ENCODE measurements around the gene HES3.
A peak's percentile ranks its signal among the peaks of the same experiment; 100 is the strongest.

The HES3 gene

GRCh38 chr1:6207075-6207885 lies 36.7 kb upstream of the HES3 start:
- no peak overlapping the region for H3K27ac ChIP-seq (ENCODE audit: insufficient read depth, low read depth, low read length, poor library complexity, severe bottlenecking)
- peaks cover 53% of the 10 kb centered on the region for H3K27me3 ChIP-seq (ENCODE audit: control insufficient read depth, insufficient read depth, low read length, poor library complexity, severe bottlenecking)
- WGBS, 2 experiments, result 89 to 90% methylated on average over 19 of the region's 19 CpGs
- no peak overlapping the region for H3K4me3 ChIP-seq (ENCODE audit: insufficient read depth, low read depth, low read length)
- no peaks in the 10 kb centered on the region for H3K9me3 ChIP-seq (ENCODE audit: control insufficient read depth, low read length)
- H3K4me1 ChIP-seq (ENCODE audit: control insufficient read depth, insufficient read depth, low read length), result peaks cover 12% of the 10 kb centered on the region
- H3K36me3 ChIP-seq (ENCODE audit: control insufficient read depth, insufficient read depth, low read length), result no peaks in the 10 kb centered on the region

- WGBS, 2 experiments, result 89 to 90% methylated on average over 9 to 10 of the region's 10 CpGs
- no peak overlapping the region for H3K4me3 ChIP-seq (ENCODE audit: insufficient read depth, low read depth, low read length)
- H3K27ac ChIP-seq (ENCODE audit: insufficient read depth, low read depth, low read length, poor library complexity, severe bottlenecking), result no peak overlapping the region
These were observed 36.1 kb upstream of the HES3 start for GRCh38 chr1:6207921-6208320.

DNA sequence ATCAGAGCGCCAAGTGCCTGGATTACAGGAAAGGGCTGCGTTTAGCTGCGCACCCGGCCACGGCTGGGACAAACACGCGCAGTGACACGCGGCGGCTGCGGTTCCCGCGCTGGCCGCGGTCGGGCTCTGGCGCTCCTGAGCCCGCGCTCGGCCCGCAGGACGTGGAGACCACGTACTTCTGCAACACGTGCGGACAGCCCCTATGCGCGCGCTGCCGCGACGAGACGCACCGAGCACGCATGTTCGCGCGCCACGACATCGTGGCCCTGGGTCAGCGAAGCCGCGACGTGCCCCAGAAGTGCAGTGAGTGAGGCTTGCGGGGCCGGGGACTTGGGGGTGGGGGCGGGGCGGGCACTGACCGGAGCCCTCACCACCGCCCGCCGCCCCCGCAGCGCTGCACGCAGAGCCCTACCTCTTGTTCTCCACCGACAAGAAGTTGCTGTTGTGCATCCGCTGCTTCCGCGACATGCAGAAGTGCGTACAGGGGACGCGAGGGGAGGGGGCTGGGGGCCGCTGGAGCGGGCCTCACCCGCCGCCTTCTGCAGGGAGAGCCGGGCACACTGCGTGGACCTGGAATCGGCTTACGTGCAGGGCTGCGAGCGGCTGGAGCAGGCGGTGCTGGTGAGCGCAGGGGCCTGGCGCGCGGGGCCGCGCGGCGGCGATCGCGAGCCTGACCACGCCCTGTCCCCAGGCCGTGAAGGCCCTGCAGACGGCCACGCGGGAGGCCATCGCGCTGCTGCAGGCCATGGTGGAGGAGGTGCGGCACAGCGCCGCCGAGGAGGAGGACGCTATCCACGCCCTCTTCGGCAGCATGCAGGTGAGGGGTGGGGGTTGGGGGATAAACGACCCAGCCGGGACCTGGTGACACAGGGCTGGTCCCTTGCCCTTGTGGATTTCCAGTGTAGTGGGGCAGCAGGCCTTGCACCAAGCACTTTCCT lies 35.0 kb upstream of the HES3 start:
- H3K27ac ChIP-seq (ENCODE audit: insufficient read depth, low read depth, low read length, poor library complexity, severe bottlenecking), result no peak overlapping the region
- 5 to 6% methylated on average over 99 of the region's 99 CpGs for WGBS, 2 experiments
- peaks cover 12% of the 10 kb centered on the region for H3K4me1 ChIP-seq (ENCODE audit: control insufficient read depth, insufficient read depth, low read length)
- peaks cover 53% of the 10 kb centered on the region for H3K27me3 ChIP-seq (ENCODE audit: control insufficient read depth, insufficient read depth, low read length, poor library complexity, severe bottlenecking)
- H3K9me3 ChIP-seq (ENCODE audit: control insufficient read depth, low read length), result no peaks in the 10 kb centered on the region
- H3K4me3 ChIP-seq (ENCODE audit: insufficient read depth, low read depth, low read length), result peak overlapping the region; percentile 32
- no peaks in the 10 kb centered on the region for H3K36me3 ChIP-seq (ENCODE audit: control insufficient read depth, insufficient read depth, low read length)

More at GRCh38 chr1:6207921-6208320, 36.1 kb upstream of the HES3 start:
- no peaks in the 10 kb centered on the region for H3K36me3 ChIP-seq (ENCODE audit: control insufficient read depth, insufficient read depth, low read length)
- H3K27me3 ChIP-seq (ENCODE audit: control insufficient read depth, insufficient read depth, low read length, poor library complexity, severe bottlenecking), result peaks cover 53% of the 10 kb centered on the region
- H3K9me3 ChIP-seq (ENCODE audit: control insufficient read depth, low read length), result no peaks in the 10 kb centered on the region
- H3K4me1 ChIP-seq (ENCODE audit: control insufficient read depth, insufficient read depth, low read length), result peaks cover 12% of the 10 kb centered on the region

DNA sequence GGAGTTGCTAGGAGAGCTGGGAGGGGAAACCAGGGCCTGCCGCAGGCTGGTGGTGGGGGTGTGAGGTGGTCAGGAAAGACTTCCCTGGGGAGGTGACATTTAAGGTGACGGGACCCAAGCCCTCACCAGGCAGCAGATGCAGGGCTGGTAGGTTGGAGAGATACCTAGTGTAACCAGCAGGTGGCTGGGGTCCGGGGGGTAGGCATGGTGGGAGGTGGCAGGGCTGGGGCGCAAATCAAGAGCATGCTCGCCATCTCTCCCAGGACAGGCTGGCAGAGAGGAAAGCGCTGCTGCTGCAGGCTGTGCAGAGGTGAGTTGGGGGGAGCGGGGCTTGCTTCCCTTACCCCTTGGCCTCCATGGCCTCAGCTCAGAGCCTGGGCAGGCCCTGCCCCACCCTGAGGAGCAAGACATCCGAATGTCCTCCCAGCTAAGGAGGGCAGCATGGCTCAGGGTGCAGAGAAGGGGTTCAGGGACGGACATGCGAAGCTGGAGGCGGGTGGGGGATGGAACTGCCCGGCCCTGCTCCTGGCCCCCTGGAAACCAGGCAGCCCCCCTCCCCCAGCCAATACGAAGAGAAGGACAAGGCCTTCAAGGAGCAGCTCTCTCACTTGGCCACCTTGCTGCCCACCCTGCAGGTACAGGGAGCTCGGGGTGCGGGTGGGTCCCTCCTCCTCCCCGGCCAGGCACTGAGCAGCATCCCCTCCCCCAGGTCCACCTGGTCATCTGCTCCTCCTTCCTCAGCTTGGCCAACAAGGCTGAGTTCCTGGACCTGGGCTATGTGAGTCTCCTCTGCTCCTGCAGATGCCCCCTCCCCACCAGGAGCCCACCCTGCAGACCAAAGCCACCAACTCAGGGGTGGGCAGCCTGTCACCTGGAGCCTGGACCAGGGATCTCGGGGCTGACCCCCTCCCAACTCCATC lies 34.1 kb upstream of the HES3 start:
- H3K27me3 ChIP-seq (ENCODE audit: control insufficient read depth, insufficient read depth, low read length, poor library complexity, severe bottlenecking), result peaks cover 52% of the 10 kb centered on the region
- peak overlapping the region; percentile 32 for H3K4me3 ChIP-seq (ENCODE audit: insufficient read depth, low read depth, low read length)
- 80 to 82% methylated on average over 17 of the region's 17 CpGs for WGBS, 2 experiments
- peaks cover 12% of the 10 kb centered on the region for H3K4me1 ChIP-seq (ENCODE audit: control insufficient read depth, insufficient read depth, low read length)
- H3K9me3 ChIP-seq (ENCODE audit: control insufficient read depth, low read length), result no peaks in the 10 kb centered on the region
- no peaks in the 10 kb centered on the region for H3K36me3 ChIP-seq (ENCODE audit: control insufficient read depth, insufficient read depth, low read length)
- H3K27ac ChIP-seq (ENCODE audit: insufficient read depth, low read depth, low read length, poor library complexity, severe bottlenecking), result no peak overlapping the region

GRCh38 chr1:6210591-6211355 lies 33.2 kb upstream of the HES3 start:
- H3K4me1 ChIP-seq (ENCODE audit: control insufficient read depth, insufficient read depth, low read length), result peaks cover 12% of the 10 kb centered on the region
- 91 to 94% methylated on average over 29 of the region's 29 CpGs for WGBS, 2 experiments
- H3K4me3 ChIP-seq (ENCODE audit: insufficient read depth, low read depth, low read length), result no peak overlapping the region
- H3K9me3 ChIP-seq (ENCODE audit: control insufficient read depth, low read length), result no peaks in the 10 kb centered on the region
- no peaks in the 10 kb centered on the region for H3K36me3 ChIP-seq (ENCODE audit: control insufficient read depth, insufficient read depth, low read length)
- H3K27me3 ChIP-seq (ENCODE audit: control insufficient read depth, insufficient read depth, low read length, poor library complexity, severe bottlenecking), result peaks cover 44% of the 10 kb centered on the region
- no peak overlapping the region for H3K27ac ChIP-seq (ENCODE audit: insufficient read depth, low read depth, low read length, poor library complexity, severe bottlenecking)

DNA sequence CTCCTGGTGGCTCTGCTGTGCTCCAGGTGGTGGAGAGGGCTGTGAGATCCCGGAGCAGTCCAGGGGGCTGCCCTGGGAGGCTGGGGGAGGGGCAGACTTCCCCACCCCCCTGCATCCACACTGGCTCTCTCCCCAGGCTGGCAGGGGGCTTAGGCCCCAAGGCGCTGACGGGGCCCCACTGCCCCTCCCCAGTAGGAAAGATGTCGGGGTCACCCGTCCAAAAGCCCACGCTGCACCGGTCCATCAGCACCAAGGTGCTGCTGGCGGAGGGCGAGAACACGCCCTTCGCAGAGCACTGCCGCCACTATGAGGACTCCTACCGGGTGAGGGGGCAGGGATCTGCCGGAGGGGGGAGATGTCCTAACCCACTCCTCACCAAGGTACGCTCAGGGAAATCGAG lies 32.2 kb upstream of the HES3 start:
- peaks cover 12% of the 10 kb centered on the region for H3K4me1 ChIP-seq (ENCODE audit: control insufficient read depth, insufficient read depth, low read length)
- no peak overlapping the region for H3K4me3 ChIP-seq (ENCODE audit: insufficient read depth, low read depth, low read length)
- H3K9me3 ChIP-seq (ENCODE audit: control insufficient read depth, low read length), result no peaks in the 10 kb centered on the region
- H3K36me3 ChIP-seq (ENCODE audit: control insufficient read depth, insufficient read depth, low read length), result no peaks in the 10 kb centered on the region
- peaks cover 34% of the 10 kb centered on the region for H3K27me3 ChIP-seq (ENCODE audit: control insufficient read depth, insufficient read depth, low read length, poor library complexity, severe bottlenecking)
- WGBS, 2 experiments, result 90 to 92% methylated on average over 16 of the region's 16 CpGs
- H3K27ac ChIP-seq (ENCODE audit: insufficient read depth, low read depth, low read length, poor library complexity, severe bottlenecking), result no peak overlapping the region

DNA sequence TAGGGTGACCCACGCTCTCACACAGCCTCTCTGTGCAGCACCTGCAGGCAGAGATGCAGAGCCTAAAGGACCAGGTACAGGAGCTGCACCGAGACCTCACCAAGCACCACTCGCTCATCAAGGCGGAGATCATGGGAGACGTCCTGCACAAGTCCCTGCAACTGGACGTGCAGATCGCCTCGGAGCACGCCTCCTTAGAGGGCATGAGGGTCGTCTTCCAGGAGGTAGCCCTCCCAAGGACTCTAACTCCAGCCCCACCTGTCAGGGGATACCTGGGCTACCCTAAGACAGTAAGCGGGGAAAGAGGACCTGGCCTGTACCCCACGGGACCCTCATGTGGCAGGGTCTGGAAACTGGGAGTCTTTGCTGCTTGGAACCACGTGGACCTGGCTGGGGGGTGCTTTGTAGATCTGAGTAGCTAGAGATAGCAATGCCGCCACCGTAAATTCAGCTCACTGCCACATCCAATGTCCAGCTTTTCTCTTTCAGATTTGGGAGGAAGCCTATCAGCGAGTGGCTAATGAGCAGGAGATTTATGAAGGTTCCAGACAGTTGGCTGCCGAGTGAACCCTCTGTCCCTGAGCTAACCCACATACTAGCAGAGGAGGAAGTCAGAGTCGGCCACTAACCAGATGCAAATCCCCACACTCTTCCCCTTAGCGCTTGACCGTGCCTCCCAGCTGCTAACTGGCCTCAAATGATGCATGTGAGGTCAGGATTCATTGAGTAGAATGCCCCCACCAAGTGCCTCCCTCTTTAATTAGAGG lies 31.6 kb upstream of the HES3 start:
- Histone ChIP-seq H3K36me3 (ENCODE audit: control insufficient read depth, insufficient read depth, low read length) (no peaks in the 10 kb centered on the region), H3K4me1 (ENCODE audit: control insufficient read depth, insufficient read depth, low read length) (peaks cover 12% of the 10 kb centered on the region), H3K9me3 (ENCODE audit: control insufficient read depth, low read length) (no peaks in the 10 kb centered on the region), H3K27me3 (ENCODE audit: control insufficient read depth, insufficient read depth, low read length, poor library complexity, severe bottlenecking) (peaks cover 28% of the 10 kb centered on the region), H3K4me3 (ENCODE audit: insufficient read depth, low read depth, low read length) (no peak overlapping the region), H3K27ac (ENCODE audit: insufficient read depth, low read depth, low read length, poor library complexity, severe bottlenecking) (no peak overlapping the region)
- WGBS, 2 experiments, result 92 to 93% methylated on average over 20 of the region's 20 CpGs

GRCh38 chr1:6218375-6219164 lies 25.4 kb upstream of the HES3 start:
- Histone ChIP-seq H3K36me3 (ENCODE audit: control insufficient read depth, insufficient read depth, low read length) (peaks cover 9% of the 10 kb centered on the region), H3K4me1 (ENCODE audit: control insufficient read depth, insufficient read depth, low read length) (no peaks in the 10 kb centered on the region), H3K9me3 (ENCODE audit: control insufficient read depth, low read length) (no peaks in the 10 kb centered on the region), H3K27me3 (ENCODE audit: control insufficient read depth, insufficient read depth, low read length, poor library complexity, severe bottlenecking) (no peaks in the 10 kb centered on the region), H3K4me3 (ENCODE audit: insufficient read depth, low read depth, low read length) (no peak overlapping the region), H3K27ac (ENCODE audit: insufficient read depth, low read depth, low read length, poor library complexity, severe bottlenecking) (no peak overlapping the region)
- 91 to 93% methylated on average over 16 of the region's 16 CpGs for WGBS, 2 experiments
